Hepatocyte (in vitro differentiated cells): ENCODE data around the gene TWIST2.

ENCODE experiments used
- CTCF ChIP-seq: fragments of 200-600 bp; sonication (generic); IDR thresholded peaks from 2 replicates; pipeline ENCODE4 v1.5.1; 2016; ENCODE audit warnings: antibody characterized with exemption, mild to moderate bottlenecking; ENCODE audit not compliant: poor library complexity
- EZH2 ChIP-seq: fragments of 200-600 bp; sonication (generic); IDR thresholded peaks from 2 replicates; pipeline ENCODE4 v1.6.1; 2016; ENCODE audit warnings: antibody characterized with exemption, mild to moderate bottlenecking, borderline replicate concordance
- EZH2phosphoT487 ChIP-seq: fragments of 200-600 bp; sonication (generic); IDR thresholded peaks from one replicate; pipeline ENCODE4 v1.6.1; 2018; ENCODE audit warnings: antibody characterized with exemption, mild to moderate bottlenecking, low read depth, moderate library complexity; ENCODE audit not compliant: unreplicated experiment, severe bottlenecking

- TF ChIP-seq EZH2phosphoT487 (no peak), CTCF (no peak), EZH2 (no peak)
Observed at GRCh38 chr2:238920601-238921001, 72.7 kb downstream of the TWIST2 start.
